ENCODE measurements around the gene CCDC85C. TPM values are rescaled to one million over a fixed set of nuclear protein-coding genes. Genes with fewer than 3 reads are reported as not detected.

The CCDC85C gene
- total RNA-seq, 1 experiment from 2014 or later: 35.8 TPM

DNA sequence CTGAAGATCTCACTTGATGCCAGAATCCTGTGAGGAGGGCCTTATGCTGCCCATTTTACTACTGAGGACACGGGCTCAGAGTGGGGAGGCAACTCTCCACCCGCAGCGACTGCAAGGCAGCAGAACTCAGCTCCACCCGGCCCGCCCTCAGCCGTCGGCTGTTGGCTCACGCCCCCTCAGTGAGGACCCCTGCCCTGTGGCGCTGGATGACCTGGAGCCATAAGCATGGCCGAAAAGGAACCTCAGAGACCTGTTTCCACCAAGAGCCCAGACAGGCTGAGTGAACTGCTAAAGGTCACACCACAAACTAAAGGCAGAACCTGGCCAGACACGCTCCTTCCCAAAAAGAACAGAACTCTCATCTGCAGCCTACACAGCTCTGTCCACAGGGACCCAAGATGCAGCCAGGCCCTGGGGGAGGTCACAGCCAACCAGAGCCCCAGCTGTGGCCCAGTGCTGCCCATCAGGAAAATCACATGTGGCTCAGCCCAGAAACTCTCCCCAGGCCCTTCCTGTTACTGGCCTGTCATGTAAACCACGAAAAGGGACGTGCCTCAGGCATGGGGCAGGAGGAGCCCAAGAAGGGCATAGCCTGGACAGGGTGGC, 90.0 kb downstream of the CCDC85C start:
- H3K4me3 Mint-ChIP-seq: no peak overlapping the region
- POLR2A ChIA-PET: no interaction called here
- H3K27me3 Mint-ChIP-seq (ENCODE audit: low read depth): no peaks in the 10 kb centered on the region
- H3K27ac Mint-ChIP-seq: peak overlapping the region; percentile 65
- DNase-seq (ENCODE audit: low spot score) (peak; percentile 11), ATAC-seq (no peak)
- peaks cover 13% of the 10 kb centered on the region for H3K4me1 Mint-ChIP-seq
- CTCF ChIA-PET: interaction anchor here (0.8 kb wide), 1 partner anchor 21 kb away, joined by 3 read pairs; no protein-coding TSS in a partner anchor
- peaks cover 6% of the 10 kb centered on the region for H3K36me3 Mint-ChIP-seq
- no peaks in the 10 kb centered on the region for H3K9me3 Mint-ChIP-seq
- TF ChIP-seq, protein P1, sequence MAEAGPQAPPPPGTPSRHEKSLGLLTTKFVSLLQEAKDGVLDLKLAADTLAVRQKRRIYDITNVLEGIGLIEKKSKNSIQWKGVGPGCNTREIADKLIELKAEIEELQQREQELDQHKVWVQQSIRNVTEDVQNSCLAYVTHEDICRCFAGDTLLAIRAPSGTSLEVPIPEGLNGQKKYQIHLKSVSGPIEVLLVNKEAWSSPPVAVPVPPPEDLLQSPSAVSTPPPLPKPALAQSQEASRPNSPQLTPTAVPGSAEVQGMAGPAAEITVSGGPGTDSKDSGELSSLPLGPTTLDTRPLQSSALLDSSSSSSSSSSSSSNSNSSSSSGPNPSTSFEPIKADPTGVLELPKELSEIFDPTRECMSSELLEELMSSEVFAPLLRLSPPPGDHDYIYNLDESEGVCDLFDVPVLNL (CRISPR knock-in tag; IDR thresholded peaks at IDR 0.05; ENCODE audit: borderline replicate concordance, low read depth): no peak
- TF ChIP-seq RELA (CRISPR knock-in tag; IDR thresholded peaks at IDR 0.05; ENCODE audit: borderline replicate concordance): no peak
- TF ChIP-seq, protein P2, sequence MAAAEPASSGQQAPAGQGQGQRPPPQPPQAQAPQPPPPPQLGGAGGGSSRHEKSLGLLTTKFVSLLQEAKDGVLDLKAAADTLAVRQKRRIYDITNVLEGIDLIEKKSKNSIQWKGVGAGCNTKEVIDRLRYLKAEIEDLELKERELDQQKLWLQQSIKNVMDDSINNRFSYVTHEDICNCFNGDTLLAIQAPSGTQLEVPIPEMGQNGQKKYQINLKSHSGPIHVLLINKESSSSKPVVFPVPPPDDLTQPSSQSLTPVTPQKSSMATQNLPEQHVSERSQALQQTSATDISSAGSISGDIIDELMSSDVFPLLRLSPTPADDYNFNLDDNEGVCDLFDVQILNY (CRISPR knock-in tag; IDR thresholded peaks at IDR 0.05): no peak

DNA sequence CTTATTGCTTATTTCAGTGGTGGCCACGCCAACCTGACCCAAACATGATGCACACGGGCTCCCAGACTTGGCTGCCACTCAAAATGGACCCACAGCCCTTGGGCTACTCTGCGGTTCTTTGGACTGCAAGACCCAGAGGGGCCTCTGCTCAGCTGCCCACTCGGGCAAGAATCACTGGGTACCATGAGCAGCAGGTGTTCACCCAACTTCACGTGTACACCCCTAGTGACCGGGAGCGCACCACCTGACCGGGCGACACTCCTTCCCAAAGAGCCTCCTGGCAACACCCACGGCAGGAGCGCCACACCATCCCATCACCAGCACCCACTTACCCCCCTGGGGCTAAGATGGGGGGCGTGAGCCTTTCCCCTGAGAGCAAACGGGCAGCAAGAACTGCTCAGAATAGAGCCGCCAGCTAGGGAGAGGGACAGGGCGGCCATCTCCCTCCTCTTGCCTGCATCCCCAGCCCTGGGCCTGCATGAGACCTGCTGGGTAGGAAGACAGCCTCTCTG, 90.8 kb downstream of the CCDC85C start:
- peaks cover 14% of the 10 kb centered on the region for H3K36me3 Mint-ChIP-seq
- TF ChIP-seq, protein P3, sequence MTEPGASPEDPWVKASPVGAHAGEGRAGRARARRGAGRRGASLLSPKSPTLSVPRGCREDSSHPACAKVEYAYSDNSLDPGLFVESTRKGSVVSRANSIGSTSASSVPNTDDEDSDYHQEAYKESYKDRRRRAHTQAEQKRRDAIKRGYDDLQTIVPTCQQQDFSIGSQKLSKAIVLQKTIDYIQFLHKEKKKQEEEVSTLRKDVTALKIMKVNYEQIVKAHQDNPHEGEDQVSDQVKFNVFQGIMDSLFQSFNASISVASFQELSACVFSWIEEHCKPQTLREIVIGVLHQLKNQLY (CRISPR knock-in tag; IDR thresholded peaks at IDR 0.05): no peak
- TF ChIP-seq SMAD4 (CRISPR knock-in tag; IDR thresholded peaks at IDR 0.05) (no peak), ZNF232 (CRISPR knock-in tag; IDR thresholded peaks at IDR 0.05) (no peak), RELA (CRISPR knock-in tag; IDR thresholded peaks at IDR 0.05; ENCODE audit: borderline replicate concordance) (no peak), ZNF263 (CRISPR knock-in tag; IDR thresholded peaks at IDR 0.05; ENCODE audit: low read depth) (no peak), IRF2 (CRISPR knock-in tag; IDR thresholded peaks at IDR 0.05; ENCODE audit: borderline replicate concordance, low read depth) (no peak), MXD4 (CRISPR knock-in tag; IDR thresholded peaks at IDR 0.05; ENCODE audit: borderline replicate concordance) (no peak), ZNF416 (CRISPR knock-in tag; IDR thresholded peaks at IDR 0.05) (no peak), SMAD3 (CRISPR knock-in tag; IDR thresholded peaks at IDR 0.05; ENCODE audit: borderline replicate concordance) (no peak), FOXJ3 (CRISPR knock-in tag; IDR thresholded peaks at IDR 0.05; ENCODE audit: borderline replicate concordance) (no peak)
- TF ChIP-seq, protein P4, sequence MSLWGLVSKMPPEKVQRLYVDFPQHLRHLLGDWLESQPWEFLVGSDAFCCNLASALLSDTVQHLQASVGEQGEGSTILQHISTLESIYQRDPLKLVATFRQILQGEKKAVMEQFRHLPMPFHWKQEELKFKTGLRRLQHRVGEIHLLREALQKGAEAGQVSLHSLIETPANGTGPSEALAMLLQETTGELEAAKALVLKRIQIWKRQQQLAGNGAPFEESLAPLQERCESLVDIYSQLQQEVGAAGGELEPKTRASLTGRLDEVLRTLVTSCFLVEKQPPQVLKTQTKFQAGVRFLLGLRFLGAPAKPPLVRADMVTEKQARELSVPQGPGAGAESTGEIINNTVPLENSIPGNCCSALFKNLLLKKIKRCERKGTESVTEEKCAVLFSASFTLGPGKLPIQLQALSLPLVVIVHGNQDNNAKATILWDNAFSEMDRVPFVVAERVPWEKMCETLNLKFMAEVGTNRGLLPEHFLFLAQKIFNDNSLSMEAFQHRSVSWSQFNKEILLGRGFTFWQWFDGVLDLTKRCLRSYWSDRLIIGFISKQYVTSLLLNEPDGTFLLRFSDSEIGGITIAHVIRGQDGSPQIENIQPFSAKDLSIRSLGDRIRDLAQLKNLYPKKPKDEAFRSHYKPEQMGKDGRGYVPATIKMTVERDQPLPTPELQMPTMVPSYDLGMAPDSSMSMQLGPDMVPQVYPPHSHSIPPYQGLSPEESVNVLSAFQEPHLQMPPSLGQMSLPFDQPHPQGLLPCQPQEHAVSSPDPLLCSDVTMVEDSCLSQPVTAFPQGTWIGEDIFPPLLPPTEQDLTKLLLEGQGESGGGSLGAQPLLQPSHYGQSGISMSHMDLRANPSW (CRISPR knock-in tag; conservative IDR thresholded peaks at IDR 0.05; ENCODE audit: low read depth): no peak
- TF ChIP-seq, protein P1 (CRISPR knock-in tag; IDR thresholded peaks at IDR 0.05; ENCODE audit: borderline replicate concordance, low read depth): no peak
- peak; percentile 7 for DNase-seq (ENCODE audit: low spot score)
- H3K27me3 Mint-ChIP-seq (ENCODE audit: low read depth): no peaks in the 10 kb centered on the region
- peaks cover 14% of the 10 kb centered on the region for H3K4me1 Mint-ChIP-seq
- no peak overlapping the region for H3K4me3 Mint-ChIP-seq
- 0 out of 2 replicates have a peak overlapping the region, but pooled peaks have one; percentile 49 for H3K27ac Mint-ChIP-seq
- POLR2A ChIA-PET: interaction anchor here (1.2 kb wide), 1 partner anchor 32 kb away, joined by 3 read pairs; the partner anchor contains the start of genes CCNK and SETD3
- CTCF ChIA-PET: interaction anchor here (0.8 kb wide), 1 partner anchor 20 kb away, joined by 3 read pairs; no protein-coding TSS in a partner anchor
- no peak for ATAC-seq
- H3K9me3 Mint-ChIP-seq: no peaks in the 10 kb centered on the region
